ENCODE data around the gene PRPF18.
"Not testable (repeated sequence)": the region's sequence is repeated elsewhere in the genome, so short reads cannot be mapped to it uniquely, and the experiment has no call there.

The PRPF18 gene, protein sequence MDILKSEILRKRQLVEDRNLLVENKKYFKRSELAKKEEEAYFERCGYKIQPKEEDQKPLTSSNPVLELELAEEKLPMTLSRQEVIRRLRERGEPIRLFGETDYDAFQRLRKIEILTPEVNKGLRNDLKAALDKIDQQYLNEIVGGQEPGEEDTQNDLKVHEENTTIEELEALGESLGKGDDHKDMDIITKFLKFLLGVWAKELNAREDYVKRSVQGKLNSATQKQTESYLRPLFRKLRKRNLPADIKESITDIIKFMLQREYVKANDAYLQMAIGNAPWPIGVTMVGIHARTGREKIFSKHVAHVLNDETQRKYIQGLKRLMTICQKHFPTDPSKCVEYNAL

DNA sequence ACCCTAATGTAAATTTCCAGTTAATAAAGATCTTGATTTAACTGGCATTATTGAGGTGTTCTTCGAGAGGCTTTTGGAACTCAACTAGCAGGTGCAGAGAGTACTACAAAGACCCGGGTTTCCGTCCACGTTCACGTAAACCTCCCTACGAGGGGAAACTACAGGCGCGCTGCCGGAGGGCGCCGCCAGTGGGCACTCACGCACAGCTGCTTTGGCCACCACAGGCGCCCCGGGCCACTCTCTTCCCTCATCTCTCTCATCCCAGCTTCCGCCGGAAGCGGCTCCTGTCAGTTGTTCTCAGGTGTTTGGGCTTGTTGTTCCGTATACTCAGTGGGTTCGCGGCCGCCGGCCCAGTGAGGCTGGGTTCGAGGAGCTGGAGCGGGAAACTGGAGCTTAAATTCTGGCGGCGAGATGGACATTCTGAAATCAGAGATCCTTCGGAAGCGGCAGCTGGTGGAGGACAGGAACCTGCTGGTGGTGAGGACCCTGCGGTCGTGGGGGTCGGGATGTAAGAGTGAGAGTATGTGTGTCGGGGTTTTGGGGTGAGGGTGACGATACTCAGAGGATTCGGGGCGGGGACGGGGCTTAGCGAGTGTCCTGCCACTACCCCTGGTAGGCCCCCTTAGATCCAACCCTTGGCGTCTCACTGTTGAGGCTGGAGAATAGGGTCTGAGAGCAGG lies at the start of gene PRPF18:
Gene PRPF18, plus strand, starts transcription at position 290 of the 680 bp plus-strand sequence. Its CDS starts 122 bp downstream, at position 412.
- peak; percentile 89 for DNase-seq

DNA sequence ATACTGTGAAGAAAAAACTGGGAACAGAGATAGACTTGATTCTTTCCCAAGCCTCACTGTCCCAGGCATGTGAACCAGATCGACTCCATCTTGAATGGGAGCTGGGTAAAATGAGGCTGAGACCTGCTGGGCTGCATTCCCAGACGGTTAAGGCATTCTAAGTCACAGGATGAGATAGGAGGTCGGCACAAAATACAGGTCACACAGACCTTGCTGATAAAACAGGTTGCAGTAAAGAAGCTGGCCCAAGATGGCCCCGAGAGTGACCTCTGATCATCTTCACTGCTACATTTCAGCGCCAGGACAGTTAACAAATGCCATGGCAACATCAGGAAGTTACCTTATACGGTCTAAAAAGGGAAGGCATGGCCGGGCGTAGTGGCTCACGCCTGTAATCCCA lies 48.8 kb upstream of the PRPF18 start:
- DNase-seq: not testable (repeated sequence)

DNA sequence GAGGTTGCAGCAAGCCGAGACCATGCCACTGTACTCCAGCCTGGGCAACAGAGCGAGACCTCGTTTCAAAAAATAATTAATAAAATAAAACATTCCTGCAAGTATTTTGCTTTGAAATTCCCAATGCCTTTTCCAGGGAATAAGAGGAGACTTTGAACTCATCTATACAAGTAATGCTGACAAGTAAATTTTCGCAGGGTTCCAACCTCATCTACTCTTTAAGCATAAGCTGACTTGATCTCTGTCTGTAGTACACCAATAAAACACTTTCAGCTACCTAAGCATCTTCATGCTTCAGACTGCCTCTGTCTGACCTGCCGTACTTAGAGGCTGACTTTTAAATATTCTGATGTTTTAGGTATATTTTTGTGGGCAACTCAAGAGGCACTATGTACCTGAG lies 44.2 kb upstream of the PRPF18 start:
- DNase-seq: no peak

DNA sequence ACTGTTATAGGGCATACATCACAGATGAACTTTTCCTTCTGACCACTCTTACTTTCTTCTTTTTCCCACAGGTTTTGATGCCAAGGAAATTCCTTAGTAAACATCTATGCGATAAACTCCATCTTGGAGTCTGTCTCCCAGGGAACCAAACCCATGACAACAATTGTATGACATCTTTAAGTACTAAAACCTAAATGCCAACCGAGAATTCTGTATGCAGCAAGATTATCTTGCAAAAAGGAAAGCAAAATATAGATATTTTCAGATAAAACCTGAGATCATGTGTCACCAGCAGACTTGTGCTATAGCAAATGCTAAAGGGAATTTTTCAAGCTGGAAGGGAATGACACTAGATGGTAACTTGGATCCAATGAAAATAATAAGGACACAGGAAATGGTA lies 36.0 kb upstream of the PRPF18 start:
- DNase-seq: no peak

DNA sequence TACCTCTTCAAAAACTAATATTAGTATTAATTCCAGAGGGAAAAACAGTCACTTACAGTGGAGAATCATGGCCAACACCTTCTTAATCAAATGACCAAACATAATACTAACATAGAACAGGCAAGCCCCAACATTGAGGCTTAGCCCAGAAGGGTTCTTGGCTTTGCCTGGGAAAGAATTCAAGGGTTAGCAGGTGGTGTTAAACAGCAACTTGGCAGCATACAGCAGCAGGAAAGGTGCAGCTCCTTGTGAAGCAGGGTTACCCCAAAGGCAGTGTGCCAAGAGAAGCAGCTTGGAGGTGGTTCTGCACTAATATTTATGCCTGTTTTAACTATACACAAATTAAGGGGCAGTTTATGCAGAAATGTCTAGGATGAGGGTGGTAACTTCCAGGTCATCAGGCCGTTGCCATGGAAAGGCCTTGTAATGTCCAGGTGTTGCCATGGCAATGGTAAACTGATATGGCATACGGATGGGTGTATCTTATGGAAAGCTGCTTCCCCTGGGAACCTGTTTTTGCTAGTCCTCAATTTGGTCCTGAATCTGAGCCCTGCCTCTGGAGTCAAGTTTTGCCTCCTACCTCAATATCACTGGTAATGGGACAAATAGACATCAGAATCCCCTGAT lies 30.8 kb upstream of the PRPF18 start:
- peak; percentile 86 for DNase-seq

DNA sequence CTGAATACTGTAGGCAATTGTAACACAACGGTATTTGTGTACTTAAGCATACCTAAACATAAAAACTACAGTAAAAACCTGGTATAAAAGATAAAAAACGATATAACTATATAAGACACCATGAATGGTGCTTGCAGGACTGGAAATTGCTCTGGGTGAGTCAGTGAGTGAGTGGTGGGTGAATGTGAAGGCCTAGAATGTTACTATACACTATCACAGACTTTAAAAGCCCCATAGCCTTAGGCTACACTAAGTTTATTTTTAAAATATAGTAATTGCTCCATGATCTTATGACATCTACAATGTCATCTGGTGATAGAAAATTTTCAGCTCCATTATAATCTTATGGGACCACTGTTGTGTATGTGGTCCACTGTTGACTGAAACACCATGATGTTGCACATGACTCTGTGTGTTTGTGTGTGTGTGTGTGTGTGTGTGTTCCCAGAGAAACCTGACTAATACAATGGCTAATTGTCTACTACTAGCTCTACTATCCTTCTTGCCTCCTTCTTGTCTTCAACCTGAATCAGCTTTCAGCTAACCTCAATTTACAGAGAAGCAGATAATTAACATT lies 27.6 kb upstream of the PRPF18 start:
- DNase-seq: no peak

DNA sequence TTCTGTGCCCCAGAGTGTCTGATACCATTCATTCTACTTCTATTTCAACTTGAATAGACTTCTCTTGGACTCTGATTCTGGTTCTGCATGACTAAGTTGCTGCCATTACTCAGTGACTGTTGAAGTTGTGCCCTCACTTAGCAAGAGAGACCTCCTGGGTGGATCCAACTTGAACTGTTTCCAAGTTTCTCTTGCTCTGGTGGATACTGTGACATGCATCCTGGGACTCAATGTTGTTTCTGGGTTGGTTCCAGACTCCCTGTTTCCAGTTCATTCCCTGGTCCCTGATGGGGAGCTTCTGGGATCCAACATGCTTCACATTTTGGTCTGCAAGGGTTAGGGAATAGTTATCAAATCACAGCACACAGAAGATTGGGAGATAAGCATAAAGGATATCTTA lies 26.2 kb upstream of the PRPF18 start:
- DNase-seq: no peak

DNA sequence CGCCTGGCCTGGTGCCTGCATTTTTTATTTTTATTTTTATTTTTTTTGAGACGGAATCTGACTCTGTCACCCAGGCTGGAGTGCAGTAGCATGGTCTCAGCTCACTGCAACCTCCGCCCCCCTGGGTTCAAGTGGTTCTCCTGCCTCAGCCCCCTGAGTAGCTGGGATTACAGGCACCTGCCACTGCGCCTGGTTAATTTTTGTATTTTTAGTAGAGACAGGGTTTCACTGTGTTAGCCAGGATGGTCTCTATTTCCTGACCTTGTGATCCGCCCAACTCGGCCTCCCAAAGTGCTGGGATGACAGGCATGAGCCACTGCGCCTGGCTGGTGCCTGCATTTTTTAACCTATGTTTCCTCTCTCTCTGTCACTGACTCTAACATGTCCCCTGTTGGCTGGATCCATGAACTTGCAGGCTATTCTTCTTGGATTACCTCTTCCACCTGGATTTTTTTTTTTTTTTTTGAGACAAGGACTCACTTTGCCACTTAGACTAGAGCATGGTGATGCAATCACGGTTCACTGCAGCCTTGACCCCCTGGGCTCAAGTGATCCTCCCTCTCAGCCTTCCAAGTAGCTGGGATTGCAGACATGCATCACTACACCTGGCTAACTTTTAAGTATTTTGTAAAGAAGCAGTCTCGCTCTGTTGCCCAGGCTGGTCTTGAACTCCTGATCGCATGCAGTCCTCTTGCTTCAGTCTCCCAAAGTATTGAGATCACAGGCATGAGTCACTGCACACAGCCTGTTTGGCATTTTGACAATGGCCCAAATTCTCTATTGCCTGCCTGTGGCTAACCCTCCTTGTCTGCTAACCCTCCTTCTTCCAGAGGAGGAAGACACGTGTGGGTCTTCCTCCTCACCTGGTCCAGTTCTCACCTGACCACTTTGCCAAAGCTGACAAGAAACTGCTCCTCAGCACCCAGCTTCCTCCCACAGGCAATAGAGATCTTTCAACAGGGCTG lies 23.0 kb upstream of the PRPF18 start:
- DNase-seq: no peak

DNA sequence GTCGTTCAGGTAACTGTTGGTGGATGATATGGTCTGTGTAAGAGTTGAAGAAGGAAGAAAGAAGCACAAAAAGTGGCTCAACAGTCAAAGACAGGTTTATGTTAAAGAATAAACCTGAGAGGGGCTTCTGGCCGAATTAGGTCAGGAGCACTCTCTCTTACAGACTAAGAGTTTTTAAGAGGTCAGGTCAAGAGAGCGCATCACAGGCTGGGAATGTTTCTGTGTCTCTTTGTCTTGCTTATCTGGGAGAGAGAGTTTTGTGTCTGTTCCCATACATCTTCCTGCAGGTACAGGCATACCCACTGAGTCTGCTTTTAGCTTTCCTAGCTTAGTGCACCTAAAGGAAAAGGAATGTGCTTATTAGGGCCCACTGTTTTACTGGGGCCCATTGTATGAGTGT lies 22.2 kb upstream of the PRPF18 start:
- no peak for DNase-seq

DNA sequence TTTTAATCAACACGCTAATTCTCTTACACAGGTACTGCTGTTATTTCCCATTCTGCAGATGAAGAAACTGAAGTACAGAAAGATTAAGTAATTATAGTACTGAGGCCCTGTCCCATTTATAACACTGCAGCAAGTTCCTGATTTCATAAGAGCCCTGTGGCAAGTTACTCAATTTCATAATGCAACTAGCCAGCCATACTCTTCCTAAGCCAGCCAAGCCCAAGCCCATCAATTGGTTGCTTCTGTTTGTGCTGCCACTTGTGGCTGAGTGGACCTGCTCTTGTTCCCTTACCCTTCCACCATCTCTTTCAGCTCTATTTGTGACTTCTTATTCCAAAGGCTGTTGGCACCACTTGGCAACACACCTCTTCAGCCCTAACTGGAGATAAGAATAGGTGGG lies 19.7 kb upstream of the PRPF18 start:
- DNase-seq: no peak

DNA sequence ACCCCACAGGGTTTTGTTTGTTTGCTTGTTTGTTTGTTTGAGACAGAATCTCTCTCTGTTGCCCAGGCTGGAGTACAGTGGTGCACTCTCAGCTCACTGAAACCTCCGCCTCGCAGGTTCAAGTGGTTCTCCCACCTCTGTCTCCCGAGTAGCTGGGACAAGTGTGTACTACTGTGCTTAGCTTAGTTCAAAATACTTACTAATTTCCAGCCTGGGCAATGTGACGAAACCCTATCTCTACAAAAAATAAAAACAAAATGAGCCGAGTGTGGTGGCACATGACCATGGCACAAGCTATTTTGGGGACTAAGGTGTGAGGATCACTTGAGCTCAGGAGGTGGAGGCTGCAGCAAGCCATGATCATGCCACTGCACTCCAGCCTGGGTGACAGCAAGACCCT lies 15.2 kb upstream of the PRPF18 start:
- no peak for DNase-seq

DNA sequence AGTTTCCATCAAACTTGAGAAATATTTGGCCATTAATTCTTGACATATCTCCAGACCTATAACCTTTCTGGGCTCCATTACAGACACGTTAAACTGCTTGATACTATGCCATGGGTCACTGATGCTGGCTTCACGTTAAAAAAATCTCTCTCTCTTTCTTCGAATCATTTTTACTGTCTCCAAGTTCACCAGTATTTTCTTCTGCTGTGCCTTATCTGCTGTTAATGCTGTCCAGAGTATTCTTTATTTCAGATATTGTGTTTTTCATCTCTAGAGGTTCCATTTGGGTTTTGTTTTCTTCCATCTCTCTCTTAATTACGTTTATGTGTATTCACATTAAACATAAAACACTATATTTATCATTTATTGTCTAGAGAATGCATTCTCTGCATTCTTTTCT lies 12.8 kb upstream of the PRPF18 start:
- no peak for DNase-seq

DNA sequence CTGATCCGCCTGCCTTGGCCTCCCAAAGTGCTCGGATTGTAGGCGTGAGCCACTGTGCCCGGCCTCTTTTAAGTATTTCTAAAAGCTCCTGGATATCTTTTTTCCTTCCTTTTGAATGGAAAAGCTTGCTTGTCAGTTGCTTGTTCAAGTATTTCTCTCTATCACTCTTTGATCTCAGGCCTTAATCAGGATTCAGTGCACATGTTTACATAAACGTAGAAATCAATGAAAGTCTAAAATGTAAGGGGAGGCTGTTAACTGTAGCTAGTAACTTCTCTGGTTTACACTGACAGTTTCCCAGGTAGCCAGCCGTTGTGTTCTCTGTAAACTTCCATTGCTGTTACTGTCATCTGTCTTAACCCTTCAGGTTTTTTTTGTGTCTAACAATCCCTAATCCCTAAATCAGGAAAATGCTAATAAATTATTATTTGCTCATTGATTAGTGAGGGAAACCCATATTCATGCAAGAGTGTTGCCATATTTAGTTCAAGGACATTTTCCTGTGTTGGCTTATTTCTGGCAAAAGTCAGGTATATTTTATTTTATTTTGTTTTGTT lies 1.5 kb upstream of the PRPF18 start:
- DNase-seq: no peak

DNA sequence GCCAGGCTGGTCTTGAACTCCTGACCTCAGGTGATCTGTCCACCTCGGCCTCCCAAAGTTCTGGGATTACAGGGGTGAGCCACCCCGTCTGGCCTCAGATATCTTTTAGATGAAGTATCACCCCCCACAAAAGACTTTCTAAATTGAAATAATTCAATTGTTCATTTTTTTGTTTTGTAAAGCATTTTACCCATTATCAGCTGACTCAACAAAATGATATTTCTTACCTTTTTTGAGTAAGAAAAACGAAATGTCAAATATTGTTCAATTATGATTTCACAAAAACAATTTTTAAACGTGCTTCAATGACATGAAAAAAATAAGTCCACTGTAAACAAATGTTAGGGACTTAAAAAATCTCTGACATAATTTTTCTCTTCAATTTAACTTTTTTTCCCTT lies 822 bp upstream of the PRPF18 start:
- no peak for DNase-seq

DNA sequence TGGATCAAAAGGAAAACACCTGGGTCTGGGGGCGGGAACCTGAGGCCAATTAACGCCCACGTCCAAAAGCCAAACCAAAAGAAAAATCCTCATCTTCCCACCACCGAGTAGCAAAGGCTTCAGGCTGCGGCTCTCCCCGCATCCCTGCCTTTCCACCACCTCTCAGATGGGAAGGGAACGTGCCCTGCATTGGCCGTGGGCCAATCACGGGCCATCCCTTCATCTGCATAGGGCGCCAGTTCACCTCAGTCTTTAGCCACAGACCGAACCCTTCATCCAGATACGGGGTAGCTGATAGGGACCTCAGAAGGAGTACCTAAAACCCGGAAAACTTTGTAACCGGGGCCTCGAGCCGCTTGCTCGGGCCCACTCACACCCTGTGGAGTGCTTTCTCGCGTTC lies 626 bp downstream of the PRPF18 start:
- no peak for DNase-seq

DNA sequence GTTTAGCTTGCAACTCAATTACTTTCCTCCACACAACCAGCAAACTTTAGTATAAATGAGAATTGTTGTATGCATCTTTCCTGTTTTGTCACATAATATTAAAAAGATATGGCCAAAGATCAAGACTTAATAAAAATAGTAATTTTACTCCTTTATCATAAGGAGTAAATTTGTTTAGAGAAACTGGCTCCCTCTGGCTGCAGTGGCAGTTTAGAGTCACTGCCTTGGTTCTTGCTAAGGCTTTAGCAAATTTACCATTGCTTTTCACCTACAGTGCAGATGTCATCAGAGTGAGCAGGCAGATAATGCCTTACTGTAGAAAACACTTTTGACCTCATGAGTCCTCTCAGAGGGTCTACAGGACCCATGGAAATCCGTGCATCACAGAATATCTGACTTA lies 2.6 kb downstream of the PRPF18 start:
- no peak for DNase-seq

DNA sequence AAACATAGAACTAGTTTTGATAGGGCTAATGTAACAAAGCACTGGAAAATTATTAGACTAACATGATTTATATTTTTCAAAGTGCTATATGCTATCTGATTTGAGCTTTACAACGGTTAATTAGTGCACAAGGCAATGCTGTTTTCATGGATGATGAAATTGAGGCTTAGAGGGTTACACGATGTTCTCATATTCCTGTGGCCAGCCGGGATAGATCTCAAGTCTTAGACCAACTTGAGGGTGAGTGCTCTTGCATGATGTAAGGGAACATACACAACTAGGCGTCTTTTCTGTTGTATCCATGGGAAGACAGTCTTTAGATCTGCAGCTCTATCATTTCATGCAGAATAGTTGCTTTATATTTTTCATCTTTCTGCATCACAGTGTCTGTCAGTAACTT lies 4.1 kb downstream of the PRPF18 start:
- DNase-seq: no peak

DNA sequence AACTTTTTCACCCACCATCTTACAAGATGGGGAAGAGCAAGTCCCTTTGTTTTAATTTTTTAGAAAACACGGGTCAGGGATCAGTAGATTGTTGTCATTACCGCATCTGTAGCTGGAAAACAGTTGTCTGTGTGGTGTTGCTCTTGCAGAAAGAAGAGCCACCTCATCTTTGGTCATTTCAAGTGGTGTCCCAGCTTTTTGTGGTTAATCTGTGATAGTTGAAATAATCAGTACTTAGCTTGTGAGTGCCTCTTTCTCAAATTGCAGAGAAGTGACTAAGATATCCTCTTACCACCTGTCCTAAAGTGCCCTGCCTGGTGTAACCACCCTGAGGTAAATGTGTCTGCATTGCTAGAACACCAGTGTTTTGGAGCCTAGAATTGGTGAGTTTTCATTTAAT lies 5.5 kb downstream of the PRPF18 start:
- no peak for DNase-seq

DNA sequence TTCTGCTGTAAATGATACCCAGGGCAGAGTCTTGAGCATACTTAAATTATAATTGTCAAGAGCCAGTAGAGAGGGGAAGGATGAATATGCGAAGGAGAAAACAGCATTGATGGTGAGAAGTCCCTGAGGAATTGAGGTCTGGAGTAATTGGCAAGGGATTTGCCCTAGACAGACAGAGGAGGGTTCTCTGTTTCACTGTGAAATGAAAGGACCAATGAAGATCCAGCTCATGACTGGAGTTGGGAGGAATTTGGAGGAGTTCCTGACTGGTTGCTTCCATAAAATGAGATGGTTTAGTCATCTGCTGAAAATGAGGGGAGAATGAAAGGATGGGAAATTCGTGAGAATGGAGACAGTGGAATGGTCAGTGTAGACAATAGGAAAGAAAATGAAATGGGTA lies 6.8 kb downstream of the PRPF18 start:
- no peak for DNase-seq

DNA sequence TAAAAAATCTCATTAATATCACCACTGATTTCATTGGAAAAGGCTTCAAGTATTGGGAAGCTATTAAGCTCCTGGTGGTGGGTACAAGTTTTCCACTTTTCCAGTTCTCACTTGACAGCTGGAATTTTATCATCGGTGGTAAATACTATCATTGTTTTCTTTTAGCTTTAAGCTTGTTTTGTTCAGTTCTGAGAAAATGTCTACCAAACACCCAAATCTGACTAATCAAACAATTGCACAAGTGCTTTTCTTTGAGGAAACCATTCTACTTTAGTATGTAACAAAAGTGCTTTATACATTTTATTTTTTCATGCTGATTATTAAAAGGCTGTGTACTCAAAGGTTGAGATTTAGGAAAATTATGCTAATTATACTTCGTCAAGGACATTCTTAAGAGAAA lies 7.9 kb downstream of the PRPF18 start:
- DNase-seq: no peak

DNA sequence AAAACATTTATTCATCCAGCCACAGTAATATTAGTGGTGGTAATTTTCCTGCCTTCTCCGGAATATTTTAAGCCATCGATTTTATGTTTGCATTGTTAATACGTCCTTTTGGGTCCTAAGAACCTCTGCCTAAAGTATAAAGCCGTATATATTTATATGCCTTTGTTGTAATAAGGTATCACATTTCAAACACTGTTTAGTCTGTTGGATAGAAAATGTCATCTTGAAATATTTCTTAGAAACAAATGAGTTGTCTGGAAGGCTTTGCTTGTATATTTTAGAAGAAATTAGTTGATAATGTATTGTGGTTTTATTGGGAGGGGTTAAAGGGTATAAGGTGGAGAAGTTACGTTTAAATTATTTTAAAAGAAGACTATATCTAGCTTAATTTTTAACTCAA lies 11.1 kb downstream of the PRPF18 start:
- no peak for DNase-seq

DNA sequence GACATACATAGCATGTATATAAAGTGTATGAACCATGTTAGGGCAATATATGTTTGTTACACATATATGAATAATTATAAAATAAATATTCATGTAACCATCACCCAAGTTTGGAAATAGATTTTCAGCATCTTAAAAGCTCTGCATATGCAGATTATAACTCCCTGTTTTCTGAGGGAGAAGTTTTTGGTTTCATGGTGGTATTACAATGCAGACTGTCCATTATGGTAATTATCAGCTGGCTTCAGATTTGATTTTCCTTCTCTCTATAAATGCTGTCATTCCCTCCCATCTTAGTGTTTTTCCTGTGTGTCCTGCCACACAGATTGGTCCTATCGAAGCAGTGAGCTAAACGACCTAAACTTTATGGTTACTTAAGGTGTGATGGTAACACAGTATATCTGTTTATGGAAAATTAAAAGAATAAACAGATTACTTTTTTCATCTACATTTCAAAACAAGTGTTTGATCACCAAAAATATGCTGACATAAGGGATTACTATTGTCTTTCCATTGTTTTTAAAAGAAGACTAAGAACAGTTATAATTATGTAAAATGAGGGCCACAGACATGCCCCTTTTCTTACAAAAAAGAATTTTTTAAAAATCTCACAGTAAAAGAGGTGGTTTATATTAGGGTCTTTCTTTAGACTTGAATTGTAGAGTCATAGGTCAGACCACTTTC lies 17.7 kb downstream of the PRPF18 start:
- no peak for DNase-seq
